LNCaP clone FGC (cell line): ENCODE results near the gene SLC49A3.

ENCODE experiments used
- DNase-seq: peaks from one replicate; pipeline ENCODE4 v3.0.0-alpha.2; 2011; ENCODE audit warnings: low read depth
- H3K4me3 ChIP-seq: 2 replicates; pipeline ENCODE4 v1.5.1; 2011; ENCODE audit warnings: mild to moderate bottlenecking, low read depth, low read length, control low read depth
- TF ChIP-seq, protein P1 (sequence below): IDR thresholded peaks from 2 replicates; pipeline ENCODE4 v1.5.1; 2012; ENCODE audit warnings: mild to moderate bottlenecking; ENCODE audit not compliant: control insufficient read depth, insufficient read depth; ENCODE audit errors: extremely low read depth

The SLC49A3 gene

DNA sequence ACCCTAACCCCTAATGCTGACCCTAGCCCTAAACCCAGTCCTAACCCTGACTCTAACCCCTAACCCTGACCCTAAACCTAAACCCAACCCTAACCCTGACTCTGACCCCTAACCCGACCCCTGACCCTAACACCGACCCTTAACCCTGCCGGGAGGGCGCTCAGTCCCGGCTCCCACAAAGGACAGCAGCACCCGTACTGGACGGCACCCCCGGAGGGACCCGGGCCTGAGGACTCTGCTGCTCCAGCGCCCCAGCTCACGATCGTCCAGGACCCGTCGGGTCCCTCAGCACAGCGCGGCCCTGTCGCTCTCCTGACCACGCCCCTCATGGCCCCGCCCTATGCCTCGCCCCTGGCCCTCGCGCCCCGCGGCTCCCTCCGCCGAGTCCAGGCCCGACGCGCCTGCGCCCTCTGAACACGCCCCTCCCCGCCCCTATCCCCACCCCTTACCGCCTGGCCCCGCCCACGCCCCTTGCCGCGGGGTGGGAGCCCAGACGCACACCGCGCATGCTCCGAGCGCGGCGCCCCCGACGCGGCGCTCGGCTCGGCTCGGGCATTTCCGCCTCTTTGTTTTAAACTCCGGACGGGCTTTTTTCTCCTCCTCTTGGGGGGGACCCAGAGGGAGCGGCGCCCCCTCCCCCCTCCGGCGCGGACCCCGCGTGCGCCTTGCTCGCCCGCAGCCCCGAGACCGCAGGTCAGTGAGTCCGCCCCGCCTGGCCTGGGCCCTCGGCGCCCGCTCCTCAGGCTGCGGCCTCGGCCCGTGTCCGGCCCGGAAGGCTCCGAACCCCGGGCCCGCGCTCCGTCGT lies 16.5 kb upstream of the SLC49A3 start, which contains the start of gene PCGF3:
TSS of gene PCGF3 (plus strand) at position 555 of the 805 bp plus-strand sequence. CDS start 27,849 bp downstream, outside the sequence.
- DNase-seq, result peak; percentile 71
- H3K4me3 ChIP-seq, result peak within 1 kb of the TSS; percentile 78
- TF ChIP-seq, protein P1, sequence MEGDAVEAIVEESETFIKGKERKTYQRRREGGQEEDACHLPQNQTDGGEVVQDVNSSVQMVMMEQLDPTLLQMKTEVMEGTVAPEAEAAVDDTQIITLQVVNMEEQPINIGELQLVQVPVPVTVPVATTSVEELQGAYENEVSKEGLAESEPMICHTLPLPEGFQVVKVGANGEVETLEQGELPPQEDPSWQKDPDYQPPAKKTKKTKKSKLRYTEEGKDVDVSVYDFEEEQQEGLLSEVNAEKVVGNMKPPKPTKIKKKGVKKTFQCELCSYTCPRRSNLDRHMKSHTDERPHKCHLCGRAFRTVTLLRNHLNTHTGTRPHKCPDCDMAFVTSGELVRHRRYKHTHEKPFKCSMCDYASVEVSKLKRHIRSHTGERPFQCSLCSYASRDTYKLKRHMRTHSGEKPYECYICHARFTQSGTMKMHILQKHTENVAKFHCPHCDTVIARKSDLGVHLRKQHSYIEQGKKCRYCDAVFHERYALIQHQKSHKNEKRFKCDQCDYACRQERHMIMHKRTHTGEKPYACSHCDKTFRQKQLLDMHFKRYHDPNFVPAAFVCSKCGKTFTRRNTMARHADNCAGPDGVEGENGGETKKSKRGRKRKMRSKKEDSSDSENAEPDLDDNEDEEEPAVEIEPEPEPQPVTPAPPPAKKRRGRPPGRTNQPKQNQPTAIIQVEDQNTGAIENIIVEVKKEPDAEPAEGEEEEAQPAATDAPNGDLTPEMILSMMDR, result no peak

DNA sequence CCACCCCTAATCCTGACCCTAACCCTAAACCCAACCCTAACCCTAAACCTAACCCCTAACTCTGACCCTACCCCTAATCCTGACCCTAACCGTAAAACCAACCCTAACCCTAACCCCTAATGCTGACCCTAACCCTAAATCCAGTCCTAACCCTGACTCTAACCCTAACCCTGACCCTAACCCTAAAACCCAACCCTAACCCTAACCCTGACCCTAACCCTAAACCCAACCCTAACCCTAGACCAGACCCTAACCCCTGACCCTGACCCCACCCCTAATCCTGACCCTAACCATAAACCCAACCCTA lies 16.0 kb upstream of the SLC49A3 start:
- DNase-seq, result no peak
- TF ChIP-seq, protein P1, result no peak
- H3K4me3 ChIP-seq, result peak overlapping the region; percentile 78

- no peak for DNase-seq
- TF ChIP-seq, protein P1, result no peak
- no peak overlapping the region for H3K4me3 ChIP-seq
Measured at GRCh38 chr4:704198-704891, 15.4 kb upstream of the SLC49A3 start.

- no peak for DNase-seq
- H3K4me3 ChIP-seq, result no peak overlapping the region
- TF ChIP-seq, protein P1, result no peak
Measured at GRCh38 chr4:703336-704197, 14.6 kb upstream of the SLC49A3 start.

- no peak for DNase-seq
- TF ChIP-seq, protein P1, result no peak
- no peak overlapping the region for H3K4me3 ChIP-seq
Measured at GRCh38 chr4:702618-703048, 13.7 kb upstream of the SLC49A3 start.

DNA sequence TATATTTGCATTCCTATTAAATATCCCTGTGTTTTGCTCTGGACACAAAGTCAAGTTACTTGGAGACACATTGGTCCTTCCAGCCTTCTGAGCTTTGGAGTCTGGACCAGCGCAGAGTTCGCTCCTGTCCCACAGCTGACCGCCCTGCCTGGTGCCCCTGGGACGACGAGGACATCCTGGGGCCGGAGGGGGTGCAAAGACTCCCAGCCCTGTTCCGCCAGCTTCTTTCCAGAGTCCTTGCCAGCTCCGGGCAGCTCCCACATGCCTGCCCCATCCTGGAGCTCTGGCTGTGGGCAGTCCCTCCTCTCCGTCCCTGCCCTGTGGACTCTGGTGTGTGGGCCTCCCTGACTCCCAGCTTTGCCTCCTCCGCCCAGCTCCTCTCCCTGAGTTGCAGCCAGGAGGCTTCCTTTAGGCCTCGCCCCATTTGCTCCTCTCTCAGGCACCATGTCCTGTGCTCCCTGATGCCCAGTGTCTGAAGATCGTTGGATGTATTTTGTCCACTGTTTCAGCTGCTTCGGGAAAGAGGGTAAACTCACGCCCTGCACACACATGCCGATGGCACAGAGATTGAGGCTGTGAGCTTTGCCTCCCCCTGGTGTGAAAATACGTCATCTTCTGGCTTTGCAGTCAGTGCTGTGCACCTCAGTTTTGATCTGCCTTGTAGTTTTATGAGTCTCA lies 11.8 kb upstream of the SLC49A3 start:
- no peak overlapping the region for H3K4me3 ChIP-seq
- TF ChIP-seq, protein P1, result no peak
- no peak for DNase-seq
